ENCODE data around the gene CRYBG3. TPM values are rescaled to one million over a fixed set of nuclear protein-coding genes. Genes with fewer than 3 reads are reported as not detected.

CRYBG3 gene
- total RNA-seq, 2 experiments from 2014 or later: 2.2 to 2.4 TPM

DNA sequence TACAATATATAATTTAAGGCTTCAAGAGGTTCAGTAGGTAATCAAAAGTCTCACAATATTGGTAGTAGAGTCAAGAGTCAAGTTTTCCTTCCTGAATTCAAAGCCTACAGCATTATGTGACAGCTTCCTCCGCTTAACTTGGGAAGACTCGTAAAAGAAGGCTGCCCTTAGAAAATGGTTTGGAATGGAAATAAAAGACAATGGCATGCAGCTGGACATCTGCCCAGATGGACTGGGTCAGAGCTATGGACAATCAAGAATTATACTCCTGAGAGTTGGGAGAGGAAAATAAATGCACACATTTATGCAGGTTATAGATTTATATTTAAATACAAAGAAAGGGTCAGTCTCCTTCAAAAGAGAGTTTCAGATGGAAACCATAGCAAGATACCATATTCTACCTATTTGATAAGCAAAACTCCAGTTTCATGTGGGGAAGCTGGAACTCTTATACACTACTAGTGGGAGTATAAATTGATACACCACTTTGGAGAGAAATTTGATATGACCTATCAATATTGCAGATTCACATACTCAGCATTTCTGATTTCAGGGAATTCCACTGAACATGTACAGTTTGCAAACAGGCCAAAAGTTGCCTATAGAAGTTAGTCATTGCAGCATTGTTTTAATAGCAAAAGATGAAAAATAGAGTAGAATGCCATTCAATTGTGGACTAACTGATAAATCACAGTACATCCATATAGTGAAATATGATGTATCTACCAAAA lies 6.1 kb downstream of the CRYBG3 start:
- no peak for ATAC-seq (ENCODE audit: poor library complexity)
- Mint-ChIP-seq H3K9me3 (no peaks in the 10 kb centered on the region), H3K27ac (no peak overlapping the region), H3K36me3 (ENCODE audit: low read depth) (no peaks in the 10 kb centered on the region), H3K4me1 (ENCODE audit: low read depth) (peaks cover 3% of the 10 kb centered on the region), H3K4me3 (no peak overlapping the region), H3K27me3 (no peaks in the 10 kb centered on the region)
- no peaks in the 10 kb centered on the region for H3K9me3 ChIP-seq (ENCODE audit: control insufficient read depth in 1 of 2, insufficient read depth in 1 of 2, low read length in 2 of 2)
- POLR2A ChIA-PET: interaction anchor here (0.8 kb wide), 1 partner anchor 85 kb away, joined by 3 read pairs; no protein-coding TSS in a partner anchor
- peaks cover 6% of the 10 kb centered on the region for H3K4me1 ChIP-seq (ENCODE audit: insufficient read depth, low read length)
- H3K27ac ChIP-seq (ENCODE audit: low read depth in 1 of 2, low read length in 2 of 2): no peak overlapping the region
- TF ChIP-seq, protein P1, sequence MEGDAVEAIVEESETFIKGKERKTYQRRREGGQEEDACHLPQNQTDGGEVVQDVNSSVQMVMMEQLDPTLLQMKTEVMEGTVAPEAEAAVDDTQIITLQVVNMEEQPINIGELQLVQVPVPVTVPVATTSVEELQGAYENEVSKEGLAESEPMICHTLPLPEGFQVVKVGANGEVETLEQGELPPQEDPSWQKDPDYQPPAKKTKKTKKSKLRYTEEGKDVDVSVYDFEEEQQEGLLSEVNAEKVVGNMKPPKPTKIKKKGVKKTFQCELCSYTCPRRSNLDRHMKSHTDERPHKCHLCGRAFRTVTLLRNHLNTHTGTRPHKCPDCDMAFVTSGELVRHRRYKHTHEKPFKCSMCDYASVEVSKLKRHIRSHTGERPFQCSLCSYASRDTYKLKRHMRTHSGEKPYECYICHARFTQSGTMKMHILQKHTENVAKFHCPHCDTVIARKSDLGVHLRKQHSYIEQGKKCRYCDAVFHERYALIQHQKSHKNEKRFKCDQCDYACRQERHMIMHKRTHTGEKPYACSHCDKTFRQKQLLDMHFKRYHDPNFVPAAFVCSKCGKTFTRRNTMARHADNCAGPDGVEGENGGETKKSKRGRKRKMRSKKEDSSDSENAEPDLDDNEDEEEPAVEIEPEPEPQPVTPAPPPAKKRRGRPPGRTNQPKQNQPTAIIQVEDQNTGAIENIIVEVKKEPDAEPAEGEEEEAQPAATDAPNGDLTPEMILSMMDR (IDR thresholded peaks at IDR 0.05): no peak
- intact Hi-C loops (cut with DNase I, micrococcal nuclease): loop anchor here (10.0 kb wide), 2 partner anchors 107 to 147 kb away; partner anchors contain the start of gene RIOX2 (in 1 of the 2)
- CTCF ChIA-PET: interaction anchor here (1.3 kb wide), 1 partner anchor 10 kb away, joined by 4 read pairs; no protein-coding TSS in a partner anchor
- DNase-seq: no peak
- no peaks in the 10 kb centered on the region for H3K36me3 ChIP-seq (ENCODE audit: insufficient read depth, low read length)
- no peak overlapping the region for H3K4me3 ChIP-seq (ENCODE audit: low read length)
- no peaks in the 10 kb centered on the region for H3K27me3 ChIP-seq (ENCODE audit: control insufficient read depth in 1 of 2, insufficient read depth in 2 of 2, low read length in 2 of 2)

DNA sequence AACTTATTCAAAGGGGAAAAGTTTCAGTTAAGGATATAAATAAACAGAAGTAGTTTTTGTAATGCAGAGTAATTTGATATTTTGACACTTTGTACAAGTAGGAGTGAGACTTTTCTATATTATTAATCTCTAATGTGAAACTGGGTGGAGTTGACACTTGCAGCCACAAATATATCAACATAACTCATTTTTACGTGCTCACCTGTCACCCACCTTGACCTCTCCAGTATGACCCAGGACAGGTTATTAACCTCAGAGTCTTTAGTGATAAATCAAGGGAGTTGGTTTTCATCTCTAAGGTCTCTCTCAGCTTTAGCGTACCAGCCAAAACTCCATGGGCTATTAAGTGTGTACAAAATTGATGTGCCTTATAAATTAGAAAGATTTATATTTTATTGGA lies 7.4 kb downstream of the CRYBG3 start:
- H3K4me3 ChIP-seq (ENCODE audit: low read length): no peak overlapping the region
- no peak overlapping the region for H3K27ac Mint-ChIP-seq
- no peaks in the 10 kb centered on the region for H3K4me1 ChIP-seq (ENCODE audit: insufficient read depth, low read length)
- TF ChIP-seq, protein P1 (IDR thresholded peaks at IDR 0.05): no peak
- H3K36me3 Mint-ChIP-seq (ENCODE audit: low read depth): no peaks in the 10 kb centered on the region
- H3K4me1 Mint-ChIP-seq (ENCODE audit: low read depth): no peaks in the 10 kb centered on the region
- CTCF ChIA-PET: interaction anchor here (0.7 to 0.9 kb wide), 2 partner anchors 11 to 94 kb away, joined by 3 read pairs; no protein-coding TSS in a partner anchor
- H3K36me3 ChIP-seq (ENCODE audit: insufficient read depth, low read length): no peaks in the 10 kb centered on the region
- intact Hi-C loops (cut with DNase I, micrococcal nuclease): loop anchor here (10.0 kb wide), 2 partner anchors 106 to 146 kb away; partner anchors contain the start of gene RIOX2 (in 1 of the 2)
- H3K9me3 ChIP-seq (ENCODE audit: control insufficient read depth in 1 of 2, insufficient read depth in 1 of 2, low read length in 2 of 2): no peaks in the 10 kb centered on the region
- POLR2A ChIA-PET: no interaction called here
- no peaks in the 10 kb centered on the region for H3K27me3 Mint-ChIP-seq
- DNase-seq (no peak), ATAC-seq (ENCODE audit: poor library complexity) (no peak)
- no peak overlapping the region for H3K27ac ChIP-seq (ENCODE audit: low read depth in 1 of 2, low read length in 2 of 2)
- no peaks in the 10 kb centered on the region for H3K9me3 Mint-ChIP-seq
- H3K27me3 ChIP-seq (ENCODE audit: control insufficient read depth in 1 of 2, insufficient read depth in 2 of 2, low read length in 2 of 2): no peaks in the 10 kb centered on the region
- H3K4me3 Mint-ChIP-seq: no peak overlapping the region

DNA sequence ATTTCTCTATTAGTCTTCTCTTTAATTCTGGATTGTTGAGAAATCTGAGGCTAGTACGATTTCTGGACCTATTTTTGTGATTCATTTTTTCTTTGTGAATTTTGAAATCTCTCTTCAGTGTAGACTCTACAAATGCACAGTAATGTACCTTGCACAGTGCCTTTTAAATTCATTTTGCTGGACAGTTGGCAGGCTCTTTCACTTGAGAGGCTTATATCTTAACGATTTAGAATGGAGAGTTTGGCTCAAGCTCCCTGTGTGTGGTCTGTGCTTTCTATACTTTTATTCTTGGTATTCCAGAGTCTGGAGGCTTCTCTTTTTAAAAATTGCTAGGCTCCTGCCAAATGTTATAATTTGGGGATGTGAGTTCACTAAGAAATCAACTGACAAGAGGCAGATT lies 8.8 kb downstream of the CRYBG3 start:
- ChIA-PET POLR2A (no interaction called here), CTCF (interaction anchor here (1.6 kb wide), 1 partner anchor 10 kb away, joined by 3 read pairs; no protein-coding TSS in a partner anchor)
- Mint-ChIP-seq H3K27me3 (no peaks in the 10 kb centered on the region), H3K4me3 (no peak overlapping the region), H3K4me1 (ENCODE audit: low read depth) (no peaks in the 10 kb centered on the region), H3K9me3 (no peaks in the 10 kb centered on the region), H3K27ac (no peak overlapping the region), H3K36me3 (ENCODE audit: low read depth) (no peaks in the 10 kb centered on the region)
- DNase-seq (no peak), ATAC-seq (ENCODE audit: poor library complexity) (no peak)
- no peaks in the 10 kb centered on the region for H3K27me3 ChIP-seq (ENCODE audit: control insufficient read depth in 1 of 2, insufficient read depth in 2 of 2, low read length in 2 of 2)
- H3K9me3 ChIP-seq (ENCODE audit: control insufficient read depth in 1 of 2, insufficient read depth in 1 of 2, low read length in 2 of 2): no peaks in the 10 kb centered on the region
- no peak overlapping the region for H3K4me3 ChIP-seq (ENCODE audit: low read length)
- no peak overlapping the region for H3K27ac ChIP-seq (ENCODE audit: low read depth in 1 of 2, low read length in 2 of 2)
- H3K4me1 ChIP-seq (ENCODE audit: insufficient read depth, low read length): no peaks in the 10 kb centered on the region
- TF ChIP-seq, protein P1 (IDR thresholded peaks at IDR 0.05): no peak
- H3K36me3 ChIP-seq (ENCODE audit: insufficient read depth, low read length): no peaks in the 10 kb centered on the region
- intact Hi-C loops (cut with DNase I, micrococcal nuclease): no loop called here
